EH (cell line): ENCODE results near the gene TMEM59L.
"Not testable (repeated sequence)": the region's sequence is repeated elsewhere in the genome, so short reads cannot be mapped to it uniquely, and the experiment has no call there.

Source experiments
- DNase-seq: peaks from one replicate; pipeline ENCODE4 v3.0.0-alpha.2; 2015; ENCODE audit warnings: low read depth

TMEM59L gene

GRCh38 chr19:18594096-18594823 lies 18.4 kb upstream of the TMEM59L start:
- peak; percentile 80 for DNase-seq

DNA sequence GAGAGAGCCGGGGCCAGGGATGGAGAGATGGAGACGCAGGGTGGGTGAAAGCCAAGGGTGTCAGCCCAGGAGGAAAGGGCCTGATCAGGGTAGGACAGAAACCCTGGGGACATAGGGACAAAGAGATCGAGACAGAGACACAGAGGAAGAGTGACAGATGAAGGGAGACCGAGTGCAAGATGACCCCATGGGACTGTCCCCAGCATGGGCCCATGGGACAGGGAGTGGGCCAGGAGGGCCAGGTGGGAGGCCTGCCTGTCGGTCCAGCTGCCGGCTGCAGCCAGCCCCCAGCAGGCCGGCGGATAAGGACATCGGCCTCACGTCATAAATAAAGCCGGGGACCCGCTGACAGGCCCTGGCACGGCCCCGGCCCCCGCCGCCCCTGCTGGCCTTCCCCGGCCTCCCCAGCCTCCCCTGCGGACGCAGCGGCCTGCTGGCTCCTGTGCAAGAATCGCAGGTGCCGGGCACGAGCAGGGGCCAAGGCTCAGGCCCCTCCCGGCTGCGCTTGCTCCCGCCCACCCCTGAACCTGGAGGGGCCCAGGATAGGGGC lies 17.8 kb upstream of the TMEM59L start:
- DNase-seq = no peak

DNA sequence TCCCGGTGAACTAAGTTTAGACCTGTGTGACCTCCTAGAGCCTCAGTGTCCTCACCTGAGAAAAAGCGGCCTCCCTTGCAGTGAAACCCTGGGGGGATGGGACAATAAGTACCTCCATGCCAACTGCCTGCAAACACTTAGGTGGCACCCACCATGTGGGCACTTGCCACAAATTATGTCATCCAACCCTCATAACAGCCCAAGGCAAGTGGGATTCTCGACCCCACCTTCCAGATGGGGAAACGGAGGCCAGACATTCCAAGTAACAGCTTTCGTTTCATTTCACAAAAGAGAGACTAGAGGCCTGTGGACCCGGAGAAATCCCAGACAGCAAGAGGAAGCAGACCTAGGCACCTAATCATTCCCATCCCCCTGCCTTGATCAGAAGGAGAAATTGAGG lies 17.2 kb upstream of the TMEM59L start:
- DNase-seq = no peak

GRCh38 chr19:18596752-18597157 lies 15.9 kb upstream of the TMEM59L start:
- peak; percentile 17 for DNase-seq

DNA sequence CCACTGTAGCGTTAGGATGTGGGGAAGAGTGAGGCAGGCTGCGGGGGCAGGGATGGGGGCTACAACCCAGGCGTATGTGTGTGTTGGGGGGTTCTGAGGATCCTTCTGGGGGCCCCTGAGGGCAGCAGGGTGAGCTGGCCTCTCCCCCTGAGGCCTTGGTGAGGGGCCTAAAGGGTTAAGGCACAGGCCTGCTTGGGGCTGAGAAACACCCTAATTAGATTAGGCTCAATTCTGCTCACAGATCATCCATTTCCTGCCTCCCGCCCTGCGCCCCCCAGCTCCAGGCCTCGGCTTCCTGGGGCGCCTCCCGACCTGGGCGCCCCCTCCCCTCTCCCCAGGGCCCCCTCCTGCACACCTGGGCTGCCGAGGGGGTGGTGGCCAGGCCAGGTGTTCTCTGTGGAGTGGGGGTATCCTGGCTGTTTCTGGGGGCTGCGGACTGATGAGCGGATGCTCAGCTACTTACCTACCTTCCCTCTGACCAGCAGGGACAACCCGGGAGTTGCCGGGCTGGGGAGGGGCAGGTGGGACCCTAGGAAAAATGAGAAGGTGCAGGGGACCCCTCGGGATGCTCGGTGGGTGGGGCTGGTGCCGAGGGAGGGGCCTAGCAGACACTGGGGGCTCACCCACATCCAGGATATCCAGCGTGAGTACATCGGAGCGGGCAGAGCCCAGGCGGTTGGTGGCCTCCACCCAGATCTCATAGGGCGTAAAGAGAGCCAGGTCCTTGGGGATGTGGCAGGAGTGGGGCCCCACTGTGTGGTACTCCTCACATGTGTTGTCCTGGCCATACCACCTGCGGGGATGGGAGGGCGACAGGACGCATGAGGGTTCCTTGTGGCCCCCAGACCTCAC lies 14.6 kb upstream of the TMEM59L start:
- DNase-seq = no peak

- no peak for DNase-seq
These were observed 13.2 kb upstream of the TMEM59L start for GRCh38 chr19:18599485-18599884.

DNA sequence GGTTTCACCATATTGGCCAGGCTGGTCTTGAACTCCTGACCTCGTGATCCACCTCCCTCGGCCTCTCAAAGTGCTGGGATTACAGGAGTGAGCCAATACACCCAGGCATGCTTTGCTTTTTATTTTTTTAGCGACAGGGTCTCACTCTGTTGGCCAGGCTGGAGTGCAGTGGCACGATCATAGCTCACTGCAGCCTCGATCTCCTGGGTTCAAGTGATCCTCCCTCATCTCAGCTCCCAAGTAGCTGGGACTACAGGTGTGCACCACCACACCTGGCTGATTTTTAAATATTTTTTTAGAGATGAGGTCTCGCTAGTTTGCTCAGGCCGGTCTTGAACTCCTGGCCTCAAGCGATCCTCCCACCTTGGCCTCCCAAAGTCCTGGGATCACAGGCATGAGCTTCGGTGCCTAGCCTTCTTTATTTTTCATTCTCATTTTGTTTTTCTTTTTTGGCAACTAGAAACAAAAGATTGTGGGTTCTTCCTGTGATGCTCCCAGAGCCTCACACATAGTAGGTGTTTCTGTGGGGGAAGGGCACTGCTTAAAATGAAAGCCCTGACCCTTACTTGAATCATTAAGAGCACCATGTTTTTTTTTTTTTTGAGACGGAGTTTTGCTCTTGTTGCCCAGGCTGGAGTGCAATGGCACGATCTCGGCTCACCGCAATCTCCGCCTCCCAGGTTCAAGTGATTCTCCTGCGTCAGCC lies 11.8 kb upstream of the TMEM59L start:
- not testable (repeated sequence) for DNase-seq

GRCh38 chr19:18601875-18602274 lies 10.8 kb upstream of the TMEM59L start:
- DNase-seq = no peak

GRCh38 chr19:18603255-18603957 lies 9.3 kb upstream of the TMEM59L start:
- no peak for DNase-seq

DNA sequence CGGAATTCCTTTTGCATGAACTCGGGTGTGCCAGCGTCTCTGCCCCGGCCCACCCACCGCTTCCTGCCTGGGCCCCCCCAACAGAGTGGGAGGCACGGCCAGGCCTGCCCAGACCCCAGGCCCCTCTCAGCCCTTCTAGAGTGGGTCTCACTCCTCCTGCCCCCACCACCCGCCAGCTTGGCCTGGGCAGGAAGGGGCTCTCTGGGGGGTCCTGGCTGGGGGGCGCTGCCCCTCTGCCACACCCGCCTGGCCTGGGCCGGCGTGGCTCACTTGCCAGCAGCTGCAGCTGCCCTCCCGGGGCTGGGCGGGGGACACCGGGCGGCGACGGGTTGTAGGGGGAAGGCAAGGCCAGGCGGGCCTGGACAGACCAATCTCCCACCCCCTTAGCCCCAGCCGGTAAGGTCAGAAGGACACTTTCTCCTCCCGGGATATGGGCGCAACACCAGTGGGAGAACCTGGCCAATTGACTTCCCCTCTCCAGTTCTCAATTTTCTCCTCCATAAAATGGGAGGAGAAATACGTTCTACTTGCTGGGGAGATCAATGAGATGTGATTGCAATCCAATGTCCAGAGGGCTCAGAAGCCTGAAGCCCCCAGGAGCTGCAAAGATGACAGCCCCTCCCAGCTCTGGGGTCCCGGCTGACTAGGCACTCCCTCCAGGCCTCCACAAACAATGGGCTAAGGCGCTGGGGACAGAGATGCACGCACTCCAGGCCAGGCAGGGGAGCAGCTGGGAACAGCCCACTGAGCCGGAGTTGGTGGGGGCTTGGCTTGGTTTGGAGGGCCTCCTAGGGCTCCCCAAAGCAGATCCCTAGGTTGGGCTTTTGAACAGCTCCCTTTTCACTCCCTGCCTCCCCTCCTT lies 8.5 kb upstream of the TMEM59L start:
- no peak for DNase-seq

- no peak for DNase-seq
These were observed 7.9 kb upstream of the TMEM59L start for GRCh38 chr19:18604820-18605159.

- DNase-seq = no peak
These were observed 7.5 kb upstream of the TMEM59L start for GRCh38 chr19:18605196-18605545.

- DNase-seq = no peak
These were observed 7.0 kb upstream of the TMEM59L start for GRCh38 chr19:18605546-18606280.

DNA sequence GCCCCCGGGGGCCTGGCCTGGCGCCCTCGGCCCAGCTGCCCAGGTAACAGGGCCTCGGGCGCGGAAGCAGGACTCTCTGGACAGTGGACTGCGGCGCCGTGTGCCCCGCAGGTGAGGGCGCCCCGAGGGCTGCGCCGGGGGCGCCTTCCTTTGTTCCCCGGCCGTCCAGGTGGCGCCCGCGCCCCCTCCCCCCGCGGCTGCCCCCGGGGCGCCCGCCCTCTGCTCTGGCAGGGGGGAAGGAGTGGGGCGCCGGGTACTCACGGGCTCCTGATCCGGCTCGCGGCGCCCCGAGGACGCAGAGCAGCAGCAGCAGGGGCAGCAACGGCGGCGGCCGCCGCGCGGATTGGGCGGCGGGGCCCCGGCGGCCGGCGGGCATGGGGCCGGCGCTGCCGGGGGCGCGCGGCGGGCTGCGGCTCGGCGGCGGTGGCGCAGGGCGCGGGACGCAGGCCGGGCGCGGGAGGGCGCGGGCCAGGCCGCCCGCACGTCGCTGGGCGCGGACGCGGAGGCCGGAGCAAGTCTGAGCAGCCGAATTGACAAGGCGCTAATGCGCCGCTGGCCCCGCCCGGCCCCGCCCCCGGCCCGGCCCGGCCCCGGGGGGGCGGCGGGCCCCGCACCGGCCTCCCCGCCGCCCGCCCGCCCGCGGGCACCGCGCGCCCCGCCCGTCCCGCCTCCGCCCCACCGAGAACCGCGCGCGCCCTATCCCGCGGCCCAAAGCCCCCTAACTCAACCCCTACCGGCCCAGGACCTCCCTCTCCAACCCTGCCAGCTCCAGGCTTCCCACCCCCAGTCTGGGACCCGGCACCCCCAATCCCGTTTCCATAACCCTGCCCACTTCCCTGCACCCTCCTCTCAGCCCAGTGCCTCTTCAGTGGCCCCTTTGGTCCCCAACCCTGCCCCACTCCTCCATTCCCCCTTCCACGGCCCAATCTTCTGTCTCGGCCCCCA lies 6.1 kb upstream of the TMEM59L start, which contains the start of gene CRLF1:
Gene CRLF1 (minus strand): TSS at position 519 of the 945 bp plus-strand sequence. CDS start 143 bp downstream, at position 376.
- no peak for DNase-seq

DNA sequence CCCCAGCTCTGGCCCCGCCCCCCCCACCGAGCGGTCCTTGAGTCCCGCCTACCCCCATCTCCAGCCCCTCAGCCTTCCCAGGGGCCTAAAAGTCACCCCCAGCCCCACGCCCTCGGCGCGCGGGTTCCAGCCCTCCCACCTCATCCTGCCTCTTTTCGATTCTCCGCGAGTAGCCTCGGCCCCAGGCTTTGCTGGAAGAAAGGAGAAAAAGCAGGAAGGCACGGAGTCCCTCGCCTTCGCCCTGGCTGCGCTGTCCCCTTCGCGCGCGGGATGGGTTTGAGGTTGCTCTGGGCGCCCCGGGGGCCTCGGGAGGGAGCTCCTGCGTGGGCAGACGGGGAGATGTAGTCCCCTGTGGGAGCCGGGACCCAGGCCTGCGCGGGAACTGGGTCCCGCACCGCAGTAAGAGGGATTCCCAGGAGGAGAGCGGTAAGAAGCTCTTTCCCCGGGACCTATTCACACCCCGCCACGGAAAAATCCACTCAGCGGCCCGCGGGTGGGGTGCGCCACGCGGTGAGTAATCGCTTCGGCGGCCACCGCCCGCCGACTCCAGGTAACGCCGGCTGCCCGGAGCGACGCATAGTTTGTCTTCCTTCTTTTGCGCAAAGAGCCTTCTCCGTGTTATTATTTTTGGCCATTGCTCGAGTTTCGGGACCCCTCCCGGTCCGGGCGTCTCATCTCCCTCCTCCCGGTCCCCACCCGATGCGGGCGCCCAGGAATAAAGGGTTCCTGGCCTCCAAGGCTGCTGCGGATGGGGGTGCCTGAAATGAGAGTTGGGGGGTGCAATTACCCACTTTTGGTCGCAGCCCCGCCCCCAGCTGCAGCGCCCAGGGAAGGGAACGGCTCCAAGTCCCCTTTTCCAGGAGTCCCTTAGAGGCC lies 5.2 kb upstream of the TMEM59L start:
- no peak for DNase-seq

DNA sequence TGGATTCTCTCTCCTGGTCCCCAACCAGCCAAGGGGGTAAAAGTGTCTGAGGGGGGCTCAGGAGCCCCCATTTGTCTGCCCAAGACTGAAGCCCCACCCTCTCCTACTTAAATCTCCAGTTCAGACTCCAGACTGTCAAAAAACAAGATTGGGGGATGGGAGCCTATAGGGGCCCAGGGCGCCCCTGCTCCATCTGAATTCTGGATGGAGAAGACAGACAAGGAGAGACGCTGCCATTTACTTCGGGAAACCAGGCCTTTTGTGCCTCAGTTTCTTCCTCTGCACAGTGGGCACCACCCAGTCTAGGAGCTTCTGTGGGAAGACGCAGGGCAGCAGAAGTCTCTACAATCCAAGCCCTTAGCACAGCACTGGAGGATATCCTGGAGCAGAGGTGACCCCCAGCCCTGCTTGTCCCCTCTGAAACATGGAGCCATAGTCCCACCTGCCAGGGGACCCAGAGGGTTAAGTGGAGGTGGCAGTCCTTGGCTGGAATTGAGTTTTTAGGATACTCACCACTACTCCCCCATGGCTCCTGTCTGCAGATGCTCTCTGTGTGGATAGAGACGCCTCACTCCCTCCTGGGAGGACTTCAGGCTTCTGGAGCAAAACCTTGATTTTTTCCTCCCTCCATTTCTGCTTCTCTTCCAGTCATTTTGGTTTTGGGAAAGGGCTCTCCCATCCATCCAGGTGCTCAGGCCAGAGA lies 4.4 kb upstream of the TMEM59L start:
- DNase-seq = no peak
